ENCODE results near the gene RTKN. TPM values are rescaled to one million over a fixed set of nuclear protein-coding genes. Genes with fewer than 3 reads are reported as not detected.
"Not testable (repeated sequence)": the region's sequence is repeated elsewhere in the genome, so short reads cannot be mapped to it uniquely, and the experiment has no call there.

The RTKN gene
- total RNA-seq, 1 donor from 2014 or later = 18.5 TPM

GRCh38 chr2:74462054-74462785, 20.5 kb upstream of the RTKN start:
- intact Hi-C loops (cut with DNase I) = no loop called here
- DNase-seq (ENCODE audit: low spot score) = no peak

GRCh38 chr2:74461187-74462053, 19.7 kb upstream of the RTKN start:
- intact Hi-C loops (cut with DNase I) = no loop called here
- no peak for DNase-seq (ENCODE audit: low spot score)

DNA sequence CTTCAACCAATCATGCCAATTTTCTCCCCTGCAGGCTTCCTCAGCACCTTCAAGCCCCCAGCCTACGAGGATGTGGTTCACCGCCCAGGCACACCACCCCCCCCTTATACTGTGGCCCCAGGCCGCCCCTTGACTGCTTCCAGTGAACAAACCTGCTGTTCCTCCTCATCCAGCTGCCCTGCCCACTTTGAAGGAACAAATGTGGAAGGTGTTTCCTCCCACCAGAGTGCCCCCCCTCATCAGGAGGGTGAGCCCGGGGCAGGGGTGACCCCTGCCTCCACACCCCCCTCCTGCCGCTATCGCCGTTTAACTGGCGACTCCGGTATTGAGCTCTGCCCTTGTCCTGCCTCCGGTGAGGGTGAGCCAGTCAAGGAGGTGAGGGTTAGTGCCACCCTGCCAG, 18.4 kb upstream of the RTKN start:
- DNase-seq (ENCODE audit: low spot score); intact Hi-C loops (cut with DNase I): not testable (repeated sequence)

DNA sequence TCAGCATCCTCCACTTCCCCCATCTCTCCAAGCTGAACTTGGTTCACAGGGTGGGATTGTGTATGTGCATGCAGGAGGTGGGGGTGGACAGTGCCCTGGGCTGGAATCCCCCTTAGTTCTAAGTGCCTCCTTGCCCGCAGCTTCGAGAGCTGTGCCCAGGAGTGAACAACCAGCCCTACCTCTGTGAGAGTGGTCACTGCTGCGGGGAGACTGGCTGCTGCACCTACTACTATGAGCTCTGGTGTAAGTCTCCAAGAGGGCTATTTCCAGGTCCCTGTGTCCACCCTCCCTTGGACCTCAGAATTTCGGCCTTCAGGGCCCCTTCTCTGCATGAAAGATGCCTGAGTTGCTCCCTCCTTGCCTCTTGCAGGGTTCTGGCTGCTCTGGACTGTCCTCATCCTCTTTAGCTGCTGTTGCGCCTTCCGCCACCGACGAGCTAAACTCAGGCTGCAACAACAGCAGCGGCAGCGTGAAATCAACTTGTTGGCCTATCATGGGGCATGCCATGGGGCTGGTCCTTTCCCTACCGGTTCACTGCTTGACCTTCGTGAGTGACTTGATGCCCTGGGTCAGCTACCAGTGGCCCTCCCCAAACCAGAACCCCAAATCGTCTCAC, 17.9 kb upstream of the RTKN start:
- intact Hi-C loops (cut with DNase I) = loop anchor here (5.0 kb wide), 1 partner anchor 722 kb away; the partner anchor contains the start of gene TPRKB
- DNase-seq (ENCODE audit: low spot score) = not testable (repeated sequence)

DNA sequence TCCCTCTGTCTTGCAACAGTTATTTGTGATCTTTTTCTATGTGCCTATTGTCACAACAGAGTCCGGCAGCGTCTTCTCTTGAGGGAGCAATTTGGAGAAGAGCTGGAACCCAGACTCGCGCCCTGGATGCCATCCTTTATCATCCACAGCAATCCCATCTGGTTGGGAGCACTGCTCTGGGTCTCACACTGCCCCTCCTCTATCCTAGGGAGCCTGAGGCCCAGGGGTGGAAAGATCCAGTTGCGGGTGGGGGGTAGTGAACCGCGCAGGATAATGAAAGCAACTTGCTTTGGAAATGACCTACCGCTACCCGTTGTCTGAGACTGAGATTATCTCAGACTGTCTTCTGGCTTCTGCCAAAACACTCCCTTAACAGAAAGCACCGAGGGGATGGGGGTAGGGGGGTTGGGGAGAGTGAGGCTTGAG, 17.2 kb upstream of the RTKN start:
- DNase-seq (ENCODE audit: low spot score) = no peak
- intact Hi-C loops (cut with DNase I) = loop anchor here (5.0 kb wide), 1 partner anchor 722 kb away; the partner anchor contains the start of gene TPRKB

DNA sequence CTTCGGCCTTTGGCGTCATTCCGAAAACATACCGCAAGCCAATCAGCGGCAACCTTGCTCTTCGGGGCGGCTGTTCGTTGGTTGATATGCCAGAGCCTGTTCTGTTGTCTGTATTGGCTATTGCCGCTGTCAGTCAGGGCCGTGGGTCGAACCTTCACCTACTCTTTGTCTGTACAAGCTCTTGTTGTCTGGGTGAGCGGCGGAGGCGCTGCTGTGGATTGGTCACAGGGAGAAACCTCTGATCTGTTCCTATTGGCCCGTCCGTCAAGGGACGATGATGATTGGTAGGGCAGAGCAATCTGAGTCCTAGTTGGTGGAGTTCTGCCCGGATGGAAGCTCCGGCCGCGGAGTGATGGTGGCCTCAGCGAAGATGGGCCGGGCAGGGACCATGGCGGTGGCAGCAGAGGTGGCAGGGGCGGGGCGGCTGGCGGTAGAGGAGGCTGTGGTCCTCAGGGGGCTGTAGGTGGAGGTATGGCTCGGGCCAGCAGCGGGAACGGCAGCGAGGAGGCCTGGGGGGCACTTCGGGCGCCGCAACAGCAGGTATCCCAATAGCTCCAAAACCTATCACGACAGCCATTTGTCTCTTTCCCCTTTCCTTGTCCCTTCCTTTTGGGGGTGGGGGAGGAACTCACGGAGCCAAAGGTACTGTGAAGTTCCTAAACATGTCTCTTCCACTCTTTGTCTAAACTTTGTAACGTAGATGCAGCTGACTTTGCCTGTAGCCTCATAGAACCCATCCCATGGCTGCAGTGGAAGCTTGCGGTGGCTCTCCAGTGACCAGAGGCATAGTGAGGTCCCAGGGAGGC, 16.6 kb upstream of the RTKN start, which contains the start of gene WBP1:
Gene WBP1, plus strand, starts transcription at position 307 of the 806 bp plus-strand sequence. Its CDS starts 165 bp downstream, at position 472.
- intact Hi-C loops (cut with DNase I) = loop anchor here (5.0 kb wide), 1 partner anchor 721 kb away; the partner anchor contains the start of gene TPRKB
- peak; percentile 100 for DNase-seq (ENCODE audit: low spot score)

DNA sequence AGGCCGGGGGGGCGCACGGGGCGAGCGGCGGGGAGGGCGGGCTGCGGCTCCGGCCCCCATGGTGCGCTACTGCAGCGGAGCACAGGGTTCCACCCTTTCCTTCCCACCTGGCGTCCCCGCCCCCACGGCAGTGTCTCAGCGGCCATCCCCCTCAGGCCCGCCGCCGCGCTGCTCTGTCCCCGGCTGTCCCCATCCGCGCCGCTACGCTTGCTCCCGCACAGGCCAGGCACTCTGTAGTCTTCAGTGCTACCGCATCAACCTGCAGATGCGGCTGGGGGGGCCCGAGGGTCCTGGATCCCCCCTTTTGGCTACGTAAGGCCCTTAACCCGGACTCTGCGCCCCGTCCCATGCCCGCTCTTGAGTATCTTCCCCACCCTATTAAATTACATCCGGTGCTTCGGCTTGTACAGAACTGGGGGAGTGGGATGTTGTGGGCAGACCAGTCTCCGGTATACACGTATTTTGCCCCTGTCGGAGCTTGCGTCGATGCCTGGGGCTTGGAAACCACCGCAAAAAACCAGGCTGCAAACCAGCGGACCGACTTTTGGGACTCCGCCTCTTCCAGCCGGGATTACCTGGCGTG, 15.9 kb upstream of the RTKN start:
- peak; percentile 82 for DNase-seq (ENCODE audit: low spot score)
- intact Hi-C loops (cut with DNase I) = loop anchor here (5.0 kb wide), 1 partner anchor 720 kb away; the partner anchor contains the start of gene TPRKB

DNA sequence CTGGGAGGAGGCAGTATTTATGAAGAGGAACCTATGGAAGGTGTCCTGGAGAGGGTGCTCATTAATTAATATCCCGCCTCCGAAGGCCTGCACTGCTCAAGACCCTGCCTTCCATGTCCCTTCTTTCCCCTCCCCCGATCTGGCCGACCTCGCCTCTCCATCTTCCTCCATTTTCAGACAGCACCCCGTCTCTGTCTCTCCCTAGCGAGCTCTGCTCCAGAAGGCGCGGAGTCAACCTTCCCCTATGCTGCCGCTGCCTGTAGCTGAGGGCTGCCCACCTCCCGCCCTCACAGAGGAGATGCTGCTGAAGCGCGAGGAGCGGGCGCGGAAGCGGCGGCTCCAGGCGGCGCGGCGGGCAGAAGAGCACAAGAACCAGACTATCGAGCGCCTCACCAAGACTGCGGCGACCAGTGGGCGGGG, 15.4 kb upstream of the RTKN start:
- no peak for DNase-seq (ENCODE audit: low spot score)
- intact Hi-C loops (cut with DNase I) = loop anchor here (5.0 kb wide), 1 partner anchor 720 kb away; the partner anchor contains the start of gene TPRKB

- intact Hi-C loops (cut with DNase I) = loop anchor here (1.0 to 5.0 kb wide), 3 partner anchors 28 to 718 kb away; partner anchors contain the start of genes AUP1, HTRA2, TPRKB and TTC31
- peak; percentile 97 for DNase-seq (ENCODE audit: low spot score)
Measured at GRCh38 chr2:74454654-74455511, 13.1 kb upstream of the RTKN start, which contains the start of gene INO80B. Gene INO80B, plus strand, starts transcription at chr2:74455087. Its CDS starts 30 bp downstream, at chr2:74455117.

DNA sequence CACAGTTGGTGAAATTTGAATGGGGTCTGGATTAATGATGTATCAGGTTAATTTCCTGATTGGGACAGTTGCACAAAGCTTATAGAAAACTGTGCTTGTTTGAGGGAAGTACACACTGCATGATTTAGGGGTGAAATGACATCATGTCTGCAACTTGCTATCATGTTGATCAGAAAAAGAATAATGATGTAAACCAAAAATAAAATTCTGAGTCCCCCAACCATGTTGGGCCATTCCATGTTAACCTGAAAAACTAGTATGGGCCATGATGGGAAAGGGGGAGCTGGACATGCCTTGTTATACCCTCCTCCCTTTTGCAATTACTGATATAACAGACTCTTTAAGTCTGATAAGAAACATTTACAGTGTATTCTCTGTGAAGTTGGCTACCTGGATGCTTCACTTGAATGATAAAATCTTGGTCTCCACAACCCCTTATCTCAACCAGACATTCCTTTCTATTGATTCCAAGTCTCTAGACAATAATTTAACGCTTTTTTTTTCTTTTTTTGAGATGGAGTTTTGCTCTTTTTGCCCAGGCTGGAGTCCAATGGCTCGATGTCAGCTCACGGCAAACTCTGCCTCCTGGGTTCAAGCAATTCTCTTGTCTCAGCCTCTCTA, 8.9 kb upstream of the RTKN start:
- no peak for DNase-seq (ENCODE audit: low spot score)
- intact Hi-C loops (cut with DNase I) = no loop called here

- intact Hi-C loops (cut with DNase I) = no loop called here
- no peak for DNase-seq (ENCODE audit: low spot score)
Measured at GRCh38 chr2:74448771-74449170, 7.0 kb upstream of the RTKN start.

DNA sequence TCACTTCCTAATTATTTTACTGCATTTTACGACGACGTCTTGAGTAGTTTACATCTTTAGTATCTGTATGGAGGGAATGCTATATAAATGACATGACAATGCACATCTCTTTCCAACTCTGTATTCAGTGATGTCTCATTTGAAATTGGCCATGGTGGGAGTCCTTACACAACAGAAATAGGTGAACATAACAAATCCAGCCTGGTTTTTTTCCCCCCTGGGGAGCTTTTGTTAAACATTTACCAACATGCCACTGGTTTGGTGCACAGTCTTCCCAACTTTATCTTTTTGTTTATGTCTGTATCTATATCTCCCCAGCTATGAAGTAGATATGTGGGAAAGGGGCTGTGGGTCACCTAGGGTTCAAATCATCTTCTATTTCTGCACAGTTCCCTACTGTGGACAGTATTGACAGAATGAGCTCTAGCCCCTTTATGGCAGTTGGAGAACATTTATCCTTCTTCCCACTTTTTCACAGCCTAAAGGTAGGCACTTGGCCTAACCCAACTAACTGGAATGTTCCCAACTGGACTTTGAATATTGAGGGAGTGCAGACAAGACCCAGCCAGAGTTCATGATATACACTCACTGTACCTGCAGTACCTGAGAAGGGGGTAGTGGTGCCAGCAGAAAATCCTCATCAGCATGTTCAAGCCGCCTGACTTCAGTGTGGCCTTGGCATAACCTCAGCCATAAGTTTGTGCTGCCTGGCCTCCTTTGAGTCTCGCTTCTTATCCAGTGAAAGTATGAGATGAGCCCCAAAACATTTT, 5.7 kb upstream of the RTKN start:
- intact Hi-C loops (cut with DNase I) = no loop called here
- no peak for DNase-seq (ENCODE audit: low spot score)

GRCh38 chr2:74444498-74445318, 3.0 kb upstream of the RTKN start:
- intact Hi-C loops (cut with DNase I) = no loop called here
- no peak for DNase-seq (ENCODE audit: low spot score)

DNA sequence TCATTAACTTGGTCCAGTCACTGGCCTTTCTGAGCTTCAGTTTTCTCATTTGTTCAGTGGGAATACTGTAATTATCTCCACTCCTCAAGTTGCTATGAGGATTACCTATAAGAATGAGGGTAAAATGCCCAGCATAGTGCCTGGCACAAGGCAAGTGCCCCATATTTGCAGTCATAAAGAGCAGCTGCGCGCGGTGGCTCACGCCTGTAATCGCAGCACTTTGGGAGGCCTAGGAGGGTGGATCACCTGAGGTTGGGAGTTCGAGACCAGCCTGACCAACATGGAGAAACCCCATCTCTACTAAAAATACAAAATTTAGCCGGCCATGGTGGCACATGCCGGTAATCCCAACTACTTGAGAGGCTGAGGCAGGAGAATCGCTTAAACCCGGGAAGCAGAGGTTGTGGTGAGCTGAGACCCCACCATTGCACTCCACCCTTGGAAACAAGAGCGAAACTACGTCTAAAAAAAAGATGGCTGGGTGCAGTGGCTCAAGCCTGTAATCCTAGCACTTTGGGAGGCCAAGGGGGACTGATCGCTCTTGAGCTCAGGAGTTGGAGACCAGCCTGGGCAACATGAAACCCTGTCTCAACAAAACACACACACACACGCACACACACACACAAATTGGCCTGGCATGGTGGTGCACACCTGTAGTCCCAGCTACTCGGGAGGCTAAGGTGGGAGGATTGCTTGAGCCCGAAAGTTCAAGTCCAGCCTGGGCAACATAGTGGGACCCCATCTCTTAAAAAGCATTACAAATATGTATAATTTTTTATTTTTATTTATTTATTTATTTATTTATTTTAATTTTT, 953 bp upstream of the RTKN start:
- DNase-seq (ENCODE audit: low spot score); intact Hi-C loops (cut with DNase I): not testable (repeated sequence)

Measured in cardiac septum (tissue), 1 donor.